Prostate gland (tissue), 2 donors: Measurements from ENCODE around the gene PALM.

Experiments used
- CTCF ChIP-seq, 4 experiments: fragments of 200-600 bp in 2 of 4; fragments of 450-650 bp in 2 of 4; sonication (generic) in 2 of 4; IDR thresholded peaks; 1 replicate in 3 of 4; 2 replicates in 1 of 4; pipeline ENCODE4 v1.5.1; 2016 to 2019; ENCODE audit warnings: antibody characterized with exemption in 4 of 4, mild to moderate bottlenecking in 2 of 4, moderate library complexity in 2 of 4
- POLR2A ChIP-seq: fragments of 450-650 bp; IDR thresholded peaks from one replicate; pipeline ENCODE4 v1.6.1; 2016; ENCODE audit warnings: antibody characterized with exemption, mild to moderate bottlenecking
- POLR2AphosphoS5 ChIP-seq: sonication (generic); formaldehyde crosslinking; IDR thresholded peaks from one replicate; pipeline ENCODE4 v1.6.1; 2017; ENCODE audit warnings: antibody characterized with exemption

DNA sequence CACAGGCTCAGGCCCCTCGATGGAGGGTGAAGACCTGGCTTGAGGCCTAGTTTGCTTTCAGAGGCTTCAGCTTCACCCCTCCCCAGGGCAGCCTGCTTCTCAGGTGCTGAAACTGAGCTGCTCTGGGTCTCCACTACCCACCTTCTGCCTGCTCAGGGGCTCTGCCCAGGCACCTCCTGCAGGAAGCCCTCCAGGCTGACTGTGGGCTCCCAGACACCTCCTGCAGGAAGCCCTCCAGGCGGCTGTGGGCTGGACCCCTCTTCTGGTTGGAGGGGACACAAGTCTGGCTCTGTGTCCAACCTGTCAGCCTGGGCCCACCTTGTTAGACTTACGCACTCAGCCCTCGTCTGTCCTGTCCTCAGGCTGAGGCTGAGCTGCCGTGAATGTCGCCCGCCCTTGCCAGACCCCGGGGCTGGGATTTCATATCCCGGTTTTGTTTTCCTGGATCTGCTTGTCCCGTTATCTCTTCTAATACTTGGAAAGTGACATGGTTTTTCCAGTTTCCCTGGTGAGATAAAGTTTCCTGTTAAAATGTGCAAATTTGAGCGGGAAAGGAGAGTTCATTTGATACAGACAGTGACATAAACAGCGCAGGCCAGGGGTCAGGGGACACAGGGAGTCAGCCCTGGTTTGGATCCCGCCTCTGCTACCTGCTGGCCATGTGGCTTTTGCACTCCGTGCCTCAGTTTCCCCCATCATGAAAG is 21.4 kb downstream of the PALM start:
- TF ChIP-seq POLR2AphosphoS5 (no peak), CTCF (IDR thresholded peaks at IDR 0.05) (no peak), POLR2A (no peak)
